Stimulated activated CD8-positive, alpha-beta memory T cell treated with anti-CD3 and anti-CD28 coated beads, Interleukin-2, amount 100 ng/mL, for 48 hours (primary cell): Measurements from ENCODE around the gene SPRED2.
A peak's percentile ranks its signal among the peaks of the same experiment; 100 is the strongest.

Source experiments
- DNase-seq, 2 donors: peaks; one replicate each; pipeline ENCODE4 v3.0.0-alpha.2; 2020; ENCODE audit warnings: low read depth in 2 of 2

The SPRED2 gene

DNA sequence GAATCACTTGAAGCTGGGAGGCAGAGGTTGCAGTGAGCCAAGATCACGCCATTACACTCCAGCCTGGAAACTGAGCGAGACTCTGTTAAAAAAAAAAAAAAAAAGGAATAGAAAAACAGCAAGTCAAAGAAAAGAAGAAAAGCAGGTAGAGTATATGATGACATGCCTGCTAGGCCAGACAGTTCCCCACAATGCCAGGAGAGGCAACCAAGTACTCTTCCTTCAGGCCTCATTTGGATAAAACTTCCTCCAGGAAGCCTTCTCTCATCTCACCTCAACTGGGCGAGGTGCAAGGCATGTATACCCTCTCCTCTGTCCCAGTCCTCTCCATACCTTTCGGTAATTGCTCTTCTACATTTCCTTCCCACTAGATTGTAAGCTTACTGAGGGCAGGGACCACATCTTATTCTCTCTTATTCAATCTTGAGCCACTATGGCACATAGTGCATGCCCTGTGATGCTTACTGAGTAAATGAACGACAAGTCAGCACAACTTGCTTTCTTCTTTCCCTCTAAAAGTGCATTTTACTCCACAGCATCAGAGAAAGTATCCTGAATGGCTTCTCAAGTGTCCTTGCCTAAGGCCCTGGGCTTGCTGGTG, 10.1 kb upstream of the SPRED2 start:
- DNase-seq: no peak

DNA sequence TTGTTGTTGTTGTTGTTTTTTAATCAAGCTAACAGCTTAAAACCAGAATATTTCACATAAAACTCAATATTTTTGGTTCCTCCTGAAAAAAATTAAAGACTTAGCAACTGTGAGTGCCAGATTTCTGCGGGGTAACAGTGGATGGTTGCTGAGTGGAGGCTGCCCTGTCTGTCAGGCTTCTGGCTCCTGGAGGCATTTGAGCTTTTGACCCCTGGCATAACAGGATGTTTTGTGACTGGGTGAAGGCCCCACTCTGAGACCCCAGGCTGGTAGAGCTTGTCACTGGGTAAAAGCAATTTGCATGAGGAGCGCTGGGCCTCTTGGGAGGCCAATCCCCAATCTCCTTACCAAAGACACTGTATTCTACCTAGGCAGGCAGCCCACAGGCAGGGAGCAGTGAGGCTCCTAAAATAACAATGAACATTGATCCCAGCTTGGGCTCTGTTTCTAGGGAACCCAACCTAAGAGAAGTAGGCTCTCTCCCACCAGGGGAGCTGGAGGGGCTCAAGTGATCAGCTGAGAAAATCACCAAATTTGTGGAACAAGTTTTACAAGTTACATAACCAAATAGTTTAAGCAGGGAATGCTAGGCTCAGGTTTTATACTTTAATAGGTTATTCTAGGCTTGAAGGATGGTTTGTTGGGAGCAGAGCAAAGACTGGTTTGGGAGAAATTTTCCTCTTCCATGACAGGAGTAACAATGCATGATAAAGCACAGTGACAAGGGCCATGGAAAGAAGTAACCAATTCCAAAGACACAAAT, 5.9 kb upstream of the SPRED2 start:
- DNase-seq: no peak

DNA sequence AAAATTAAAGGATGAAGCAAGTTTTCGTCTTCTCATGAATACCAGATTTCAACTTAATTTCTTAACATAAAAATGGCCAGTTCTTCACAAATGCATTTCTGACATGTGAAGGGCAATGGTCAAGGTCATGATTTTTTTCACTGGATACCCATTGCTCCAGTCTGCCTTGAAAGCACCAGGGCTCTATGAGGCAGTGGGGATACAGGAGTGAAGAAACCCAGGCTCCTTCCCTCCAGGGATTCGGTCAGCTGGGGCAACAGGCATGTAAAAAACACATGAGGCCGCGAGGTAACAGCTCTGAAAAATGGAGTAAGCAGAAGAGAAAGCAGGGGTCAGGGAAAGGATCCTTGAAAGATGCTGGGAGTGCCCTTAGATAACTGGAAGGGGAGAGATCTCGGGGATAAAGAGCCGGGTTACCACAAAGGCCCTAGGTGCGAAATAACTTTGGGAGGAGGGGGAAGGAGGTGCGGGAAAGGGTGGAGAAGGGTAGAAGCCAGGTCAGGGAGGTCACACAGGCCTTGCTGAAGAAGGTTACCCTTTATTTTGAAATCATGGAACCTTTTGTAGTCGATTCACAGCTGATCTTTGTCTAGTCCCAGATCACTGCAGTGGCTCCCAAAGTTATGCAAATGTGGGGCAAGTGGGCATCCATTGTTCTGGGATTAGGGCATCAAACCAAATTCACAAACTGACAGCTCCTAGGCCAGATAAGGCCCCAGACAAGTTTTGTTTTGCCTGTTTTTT, 5.2 kb upstream of the SPRED2 start:
- no peak for DNase-seq

DNA sequence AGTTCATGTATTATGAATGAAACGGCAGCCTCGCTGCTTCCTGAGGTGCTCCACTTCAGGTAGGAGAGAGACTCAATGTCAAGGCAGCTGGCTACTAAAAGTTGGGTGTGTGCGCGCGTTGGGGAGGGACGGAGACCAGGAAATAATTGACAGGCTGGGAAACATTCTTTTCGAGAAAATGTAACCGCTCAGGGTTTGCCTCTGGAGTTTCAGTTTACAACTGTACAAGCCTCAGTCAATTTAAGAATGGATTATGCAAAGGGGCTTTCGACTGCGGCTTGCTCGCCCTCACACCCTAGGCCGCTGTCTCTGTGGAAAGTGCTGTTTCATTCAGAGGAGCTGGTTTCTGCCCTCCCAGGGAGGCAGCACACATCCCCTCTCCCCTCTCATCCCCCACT, 4.4 kb upstream of the SPRED2 start:
- peak; percentile 32 to 39 for DNase-seq

DNA sequence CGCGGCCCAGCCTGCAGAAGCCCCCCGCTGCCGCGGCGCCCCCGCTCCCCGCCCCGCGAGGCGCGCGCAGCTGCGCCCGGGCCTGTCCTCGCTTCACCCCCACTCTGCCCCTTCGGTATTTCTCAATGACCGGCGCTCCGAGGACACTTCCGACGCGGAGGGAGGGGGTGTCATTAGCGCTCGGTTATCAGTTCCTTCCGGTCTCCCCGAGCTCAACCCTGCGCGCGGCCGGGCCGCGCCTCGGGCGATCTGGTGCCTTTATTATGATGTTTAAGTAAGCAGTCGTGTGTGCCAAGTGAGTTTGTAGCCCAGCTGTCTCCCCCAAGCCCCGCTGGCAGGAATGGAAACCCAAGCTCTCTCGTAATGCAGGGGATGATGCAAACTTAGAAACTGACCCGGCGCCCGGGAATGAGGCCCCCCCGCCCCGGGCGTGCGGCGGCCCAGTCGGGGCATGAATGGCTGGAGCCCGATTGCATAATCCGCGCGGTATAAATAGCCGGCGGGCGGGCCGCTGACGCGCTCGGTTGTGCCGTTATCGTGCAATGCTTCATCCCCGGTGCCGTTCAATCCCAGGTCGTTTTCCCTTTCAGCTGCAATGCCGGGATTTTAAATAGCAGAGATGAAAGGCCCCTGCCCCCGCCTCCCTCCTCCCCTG, 3.9 kb upstream of the SPRED2 start:
- no peak for DNase-seq

- peak; percentile 24 to 33 for DNase-seq
These were observed 3.3 kb upstream of the SPRED2 start for GRCh38 chr2:65435625-65436168.

DNA sequence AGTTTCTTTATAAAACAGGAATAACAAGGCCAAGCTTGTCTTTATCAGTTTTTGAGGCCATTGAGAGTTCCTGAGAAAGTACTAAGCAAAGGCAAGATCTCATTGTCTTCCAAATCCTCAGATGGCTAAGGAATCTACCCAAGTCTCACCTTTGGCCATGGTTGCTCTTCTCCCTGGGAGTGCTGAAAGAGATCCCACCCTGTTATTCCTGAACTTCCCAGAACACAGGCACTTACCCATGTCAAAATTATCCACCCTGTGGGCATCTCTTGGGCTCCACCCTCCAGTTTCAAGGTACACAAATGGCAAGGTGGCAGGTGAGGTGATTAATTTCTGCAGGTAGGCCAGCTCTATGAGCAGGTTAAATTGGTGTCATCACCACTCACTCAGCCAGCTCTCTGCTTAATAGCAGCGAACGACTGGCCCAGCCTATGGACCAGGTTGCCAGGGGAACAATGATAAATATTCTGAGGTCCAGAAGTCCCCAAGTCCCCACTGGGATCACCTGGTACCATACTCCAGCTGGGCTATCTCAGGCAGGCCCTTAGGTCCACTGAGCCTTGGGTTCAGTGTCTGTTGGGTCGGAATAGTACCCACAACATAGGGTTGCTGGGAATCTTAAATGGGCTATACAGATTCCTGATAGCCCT, 2.3 kb upstream of the SPRED2 start:
- DNase-seq: no peak

- peak; percentile 9 to 21 for DNase-seq
These were observed 775 bp downstream of the SPRED2 start for GRCh38 chr2:65431421-65432226.

DNA sequence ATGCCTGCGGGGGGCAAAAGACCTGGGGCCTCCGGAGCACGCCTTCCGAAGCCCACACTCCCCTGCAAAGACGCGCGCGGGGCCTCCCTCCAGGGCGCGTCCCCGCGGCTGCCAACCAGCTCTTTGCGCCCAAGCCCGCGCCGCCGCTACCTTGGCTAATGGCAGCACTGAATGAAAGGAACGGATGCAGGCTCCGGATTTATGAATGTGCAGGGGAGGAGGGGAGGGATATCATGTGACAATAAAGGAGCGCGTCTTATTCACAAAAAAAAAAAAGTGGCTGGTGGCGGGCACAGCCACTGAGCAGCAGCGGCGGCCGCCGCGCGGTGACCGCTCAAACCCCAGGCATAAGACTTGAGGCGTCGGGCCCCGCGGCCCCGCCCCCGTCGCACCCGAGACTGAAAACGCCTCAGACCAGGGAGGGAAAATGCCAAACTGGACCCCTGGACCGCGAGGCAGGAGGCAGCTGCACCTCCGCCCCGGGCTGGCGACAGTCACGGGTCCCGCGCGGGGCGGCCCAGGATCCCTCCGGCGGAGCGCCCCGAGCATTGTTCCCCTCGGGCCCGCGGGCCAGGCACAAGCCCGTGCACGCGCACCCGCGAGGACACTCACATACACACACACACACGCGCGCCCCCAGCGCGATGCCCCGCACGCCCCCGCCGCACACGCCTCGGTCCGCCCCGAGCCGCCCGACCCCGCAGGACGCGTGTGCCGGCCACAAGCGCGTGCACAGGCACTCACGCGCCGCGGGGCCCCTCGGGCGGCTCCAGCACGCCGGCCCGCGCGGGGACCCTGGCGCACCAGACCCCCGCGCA, 1.6 kb downstream of the SPRED2 start:
- peak; percentile 43 to 45 for DNase-seq

DNA sequence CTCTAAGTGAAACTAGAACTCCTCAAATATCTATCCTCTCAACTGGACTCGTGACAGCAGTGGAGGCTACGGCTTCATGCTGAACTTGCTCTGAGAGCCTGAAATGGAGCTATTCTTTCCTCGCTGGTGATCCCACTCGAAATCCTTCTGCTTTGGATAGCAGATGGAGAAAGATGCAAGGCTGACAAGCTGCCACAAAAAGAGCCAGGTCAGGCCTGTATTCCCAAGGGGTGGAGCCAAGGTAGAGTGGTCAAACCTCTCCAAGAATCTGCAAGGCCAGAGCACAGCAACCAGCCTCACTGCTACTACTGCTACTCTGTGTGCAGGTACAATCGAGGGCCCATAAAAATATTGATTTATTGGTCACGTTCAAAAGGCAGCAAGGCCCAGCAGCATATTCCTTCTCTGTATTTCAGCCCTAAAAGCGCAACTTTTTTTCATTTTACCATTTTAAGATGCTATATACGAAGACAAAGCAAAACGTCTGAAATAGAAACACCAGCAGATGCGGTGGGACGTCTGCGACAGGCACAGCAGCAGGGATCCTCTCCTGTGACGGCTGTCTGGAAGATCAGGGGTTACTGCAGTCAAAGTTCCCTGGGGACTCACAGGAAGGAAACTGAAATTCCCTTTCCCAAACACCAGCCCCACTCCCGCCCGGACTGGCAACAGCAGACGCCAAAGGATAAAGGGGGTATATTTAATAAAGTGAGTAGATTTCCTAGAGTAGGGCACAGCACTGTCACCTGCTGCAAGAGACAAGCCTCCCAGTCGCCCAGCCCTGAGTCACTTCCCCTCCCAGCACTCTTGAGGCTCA, 2.4 kb downstream of the SPRED2 start:
- no peak for DNase-seq

- no peak for DNase-seq
These were observed 4.9 kb downstream of the SPRED2 start for GRCh38 chr2:65427532-65427931.

- no peak for DNase-seq
These were observed 7.1 kb downstream of the SPRED2 start for GRCh38 chr2:65425276-65425675.

- no peak for DNase-seq
These were observed 8.0 kb downstream of the SPRED2 start for GRCh38 chr2:65424391-65424790.

DNA sequence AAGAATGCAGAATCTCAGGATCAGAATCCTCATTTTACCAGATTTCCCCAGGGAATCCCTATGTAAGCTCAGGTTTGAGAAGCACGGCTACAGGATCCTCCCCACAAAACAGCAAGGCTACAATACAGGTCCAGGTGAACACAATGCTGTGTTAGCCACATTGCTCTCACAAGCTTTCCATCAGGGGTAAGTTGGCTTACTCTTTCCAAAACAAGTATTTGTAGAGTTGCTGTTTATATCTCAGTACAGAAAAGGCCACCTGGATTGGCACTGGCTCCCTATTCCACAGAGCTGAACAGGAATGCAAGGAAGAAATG, 11.0 kb downstream of the SPRED2 start:
- no peak for DNase-seq

- DNase-seq: no peak
These were observed 11.5 kb downstream of the SPRED2 start for GRCh38 chr2:65420712-65421431.

DNA sequence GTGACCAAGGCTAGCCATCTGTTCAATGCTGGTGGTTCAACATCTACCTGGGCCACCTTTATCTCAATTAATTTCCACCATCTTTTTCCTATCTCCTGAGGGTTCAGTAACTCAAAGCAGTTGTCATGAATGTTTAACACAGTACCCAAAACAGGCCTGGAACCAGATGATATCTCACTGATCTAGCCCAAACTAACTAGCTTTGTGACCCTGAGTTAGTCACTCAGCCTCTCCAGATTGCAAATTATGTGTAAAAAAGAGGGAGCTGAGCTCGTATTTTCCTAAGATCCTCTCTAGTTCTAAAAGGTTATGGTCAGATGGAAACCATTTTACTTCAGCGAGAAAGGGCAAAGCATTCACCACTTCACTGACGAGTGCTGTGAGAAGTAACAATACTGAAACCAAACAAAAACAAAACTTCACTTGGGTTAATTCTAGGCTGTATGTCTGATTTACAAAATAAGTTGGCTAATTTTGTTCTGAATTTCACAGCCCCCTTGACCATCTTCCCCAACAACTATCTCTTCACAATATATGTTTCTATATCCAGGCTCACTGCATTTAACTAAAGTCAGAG, 14.8 kb downstream of the SPRED2 start:
- DNase-seq: no peak

GRCh38 chr2:65416945-65417344, 15.5 kb downstream of the SPRED2 start:
- no peak for DNase-seq

- DNase-seq: no peak
These were observed 16.1 kb downstream of the SPRED2 start for GRCh38 chr2:65416321-65416720.
